ENCODE data around the gene GABBR2. TPM values are rescaled to one million over a fixed set of nuclear protein-coding genes. Genes with fewer than 3 reads are reported as not detected.

Gene GABBR2
- total and polyA plus RNA-seq, 7 experiments from 2014 or later: not detected

DNA sequence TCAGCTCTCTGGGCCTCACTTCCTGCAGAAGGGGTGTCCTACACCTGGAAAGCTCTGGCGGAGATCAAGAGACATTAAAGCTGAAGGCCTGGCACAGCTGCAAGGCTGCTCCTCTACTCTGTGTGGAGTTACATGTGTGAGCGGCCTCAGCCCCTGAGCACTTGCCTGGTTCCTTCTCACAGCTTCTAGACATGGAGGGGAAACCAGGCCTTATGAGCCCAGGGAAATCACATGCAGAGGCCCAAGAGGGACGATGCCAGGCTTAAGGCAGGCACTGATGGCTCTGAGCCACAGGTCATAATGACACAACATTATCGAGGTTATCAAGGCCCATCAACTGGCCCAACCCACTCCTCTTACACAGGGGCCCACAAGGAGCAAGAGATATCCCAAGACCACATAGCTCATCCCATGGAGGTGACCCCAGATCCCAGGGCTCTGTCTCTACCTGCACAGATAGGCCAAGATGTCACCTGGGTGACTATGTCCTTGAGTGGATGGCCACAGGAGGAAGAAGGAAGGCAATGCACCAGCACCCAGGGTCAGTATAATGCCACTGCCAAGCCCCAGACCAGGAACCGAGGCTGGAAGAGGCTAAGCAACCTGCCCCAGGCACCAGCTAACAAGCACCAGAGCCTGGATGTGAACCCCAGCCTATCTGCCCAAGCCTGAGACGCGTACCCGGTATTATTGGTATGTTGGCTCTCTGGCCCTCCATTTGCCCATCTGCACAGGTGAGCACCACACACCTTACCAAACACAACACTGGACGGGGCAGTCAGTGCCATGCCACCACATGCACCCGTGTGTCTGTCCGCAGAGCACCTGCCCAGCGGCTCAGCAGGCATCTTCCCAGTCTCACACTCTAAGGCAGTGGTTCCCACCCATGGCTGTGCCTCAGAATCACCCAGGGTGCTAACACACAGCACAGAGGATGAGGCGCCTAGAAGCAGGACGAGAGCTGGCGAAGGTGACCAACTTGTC lies 143.3 kb downstream of the GABBR2 start:
- Mint-ChIP-seq H3K4me3 (no peak overlapping the region), H3K27ac (no peak overlapping the region), H3K36me3 (no peaks in the 10 kb centered on the region), H3K4me1 (no peaks in the 10 kb centered on the region), H3K27me3 (peaks cover 0 to 9% (median 0%) of the 10 kb centered on the region in 5 donors), H3K9me3 (no peaks in the 10 kb centered on the region)
- H3K4me3 ChIP-seq (ENCODE audit: low read length): no peak overlapping the region
- no peak for DNase-seq
- no peaks in the 10 kb centered on the region for H3K36me3 ChIP-seq (ENCODE audit: control insufficient read depth in 2 of 3, insufficient read depth in 3 of 3, low read length in 3 of 3)
- POLR2A ChIA-PET: no interaction called here
- no peaks in the 10 kb centered on the region for H3K4me1 ChIP-seq (ENCODE audit: control insufficient read depth in 2 of 2, insufficient read depth in 2 of 2, low read length in 2 of 2)
- H3K9me3 ChIP-seq (ENCODE audit: control insufficient read depth in 2 of 3, low read length in 3 of 3): no peaks in the 10 kb centered on the region
- no peak for ATAC-seq
- intact Hi-C loops (cut with micrococcal nuclease): no loop called here
- no peak overlapping the region for H3K27ac ChIP-seq (ENCODE audit: low read depth, low read length)
- no peaks in the 10 kb centered on the region for H3K27me3 ChIP-seq (ENCODE audit: control insufficient read depth in 2 of 2, insufficient read depth in 2 of 2, low read length in 2 of 2)
- CTCF ChIA-PET: no interaction called here

GRCh38 chr9:98564714-98565113 lies 144.0 kb downstream of the GABBR2 start:
- DNase-seq (no peak), ATAC-seq (peak; percentile 12)
- H3K4me1 ChIP-seq (ENCODE audit: control insufficient read depth in 2 of 2, insufficient read depth in 2 of 2, low read length in 2 of 2): no peaks in the 10 kb centered on the region
- Mint-ChIP-seq H3K27me3 (peaks cover 0 to 9% (median 0%) of the 10 kb centered on the region in 5 donors), H3K36me3 (no peaks in the 10 kb centered on the region), H3K27ac (no peak overlapping the region), H3K4me3 (no peak overlapping the region), H3K4me1 (no peaks in the 10 kb centered on the region), H3K9me3 (no peaks in the 10 kb centered on the region)
- ChIA-PET POLR2A (no interaction called here), CTCF (no interaction called here)
- H3K27me3 ChIP-seq (ENCODE audit: control insufficient read depth in 2 of 2, insufficient read depth in 2 of 2, low read length in 2 of 2): no peaks in the 10 kb centered on the region
- H3K27ac ChIP-seq (ENCODE audit: low read depth, low read length): no peak overlapping the region
- intact Hi-C loops (cut with micrococcal nuclease): no loop called here
- no peaks in the 10 kb centered on the region for H3K9me3 ChIP-seq (ENCODE audit: control insufficient read depth in 2 of 3, low read length in 3 of 3)
- no peak overlapping the region for H3K4me3 ChIP-seq (ENCODE audit: low read length)
- no peaks in the 10 kb centered on the region for H3K36me3 ChIP-seq (ENCODE audit: control insufficient read depth in 2 of 3, insufficient read depth in 3 of 3, low read length in 3 of 3)

DNA sequence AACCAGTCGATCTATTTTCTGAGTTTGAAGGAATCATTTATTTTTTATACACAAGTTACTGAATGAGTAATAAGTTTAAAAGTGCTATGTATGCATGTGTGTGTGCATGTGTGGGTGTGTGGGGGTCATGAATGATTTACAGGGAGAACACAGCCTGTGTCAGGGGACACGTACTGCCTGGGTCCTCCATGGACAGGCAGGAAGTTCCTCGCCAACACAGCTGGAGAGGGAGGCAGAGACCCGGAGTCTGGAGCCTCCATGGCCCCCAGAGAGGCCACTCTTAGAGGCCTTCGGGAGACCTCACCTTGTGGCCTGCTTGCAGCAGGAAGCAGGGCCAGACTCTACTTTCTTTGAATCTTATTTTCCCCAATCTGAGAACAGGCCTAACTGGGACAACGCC lies 144.7 kb downstream of the GABBR2 start:
- no peak for DNase-seq
- ChIA-PET POLR2A (no interaction called here), CTCF (no interaction called here)
- no peak overlapping the region for H3K27ac ChIP-seq (ENCODE audit: low read depth, low read length)
- no peak overlapping the region for H3K4me3 ChIP-seq (ENCODE audit: low read length)
- H3K4me1 ChIP-seq (ENCODE audit: control insufficient read depth in 2 of 2, insufficient read depth in 2 of 2, low read length in 2 of 2): no peaks in the 10 kb centered on the region
- intact Hi-C loops (cut with micrococcal nuclease): no loop called here
- H3K27me3 ChIP-seq (ENCODE audit: control insufficient read depth in 2 of 2, insufficient read depth in 2 of 2, low read length in 2 of 2): no peaks in the 10 kb centered on the region
- no peak overlapping the region for H3K4me3 Mint-ChIP-seq
- H3K27ac Mint-ChIP-seq: no peak overlapping the region
- H3K27me3 Mint-ChIP-seq: peaks cover 0 to 9% (median 0%) of the 10 kb centered on the region in 5 donors
- no peaks in the 10 kb centered on the region for H3K9me3 ChIP-seq (ENCODE audit: control insufficient read depth in 2 of 3, low read length in 3 of 3)
- H3K9me3 Mint-ChIP-seq: no peaks in the 10 kb centered on the region
- H3K36me3 Mint-ChIP-seq: no peaks in the 10 kb centered on the region
- no peaks in the 10 kb centered on the region for H3K4me1 Mint-ChIP-seq
- ATAC-seq: no peak
- H3K36me3 ChIP-seq (ENCODE audit: control insufficient read depth in 2 of 3, insufficient read depth in 3 of 3, low read length in 3 of 3): no peaks in the 10 kb centered on the region

- ATAC-seq: no peak
- peaks cover 0 to 12% (median 0%) of the 10 kb centered on the region in 5 donors for H3K27me3 Mint-ChIP-seq
- H3K4me1 Mint-ChIP-seq: no peaks in the 10 kb centered on the region
- ChIA-PET POLR2A (no interaction called here), CTCF (interaction anchor here (0.6 kb wide), 1 partner anchor 212 kb away, joined by 4 read pairs; no protein-coding TSS in a partner anchor)
- Histone ChIP-seq H3K36me3 (ENCODE audit: control insufficient read depth in 2 of 3, insufficient read depth in 3 of 3, low read length in 3 of 3) (no peaks in the 10 kb centered on the region), H3K4me1 (ENCODE audit: control insufficient read depth in 2 of 2, insufficient read depth in 2 of 2, low read length in 2 of 2) (no peaks in the 10 kb centered on the region), H3K9me3 (ENCODE audit: control insufficient read depth in 2 of 3, low read length in 3 of 3) (no peaks in the 10 kb centered on the region), H3K4me3 (ENCODE audit: low read length) (no peak overlapping the region), H3K27me3 (ENCODE audit: control insufficient read depth in 2 of 2, insufficient read depth in 2 of 2, low read length in 2 of 2) (no peaks in the 10 kb centered on the region), H3K27ac (ENCODE audit: low read depth, low read length) (no peak overlapping the region)
- H3K36me3 Mint-ChIP-seq: no peaks in the 10 kb centered on the region
- no peaks in the 10 kb centered on the region for H3K9me3 Mint-ChIP-seq
- H3K27ac Mint-ChIP-seq: no peak overlapping the region
- peak overlapping the region in 1 of 10 donors; percentile 48 for H3K4me3 Mint-ChIP-seq
- no peak for DNase-seq
- intact Hi-C loops (cut with micrococcal nuclease): no loop called here
These were observed 145.4 kb downstream of the GABBR2 start for GRCh38 chr9:98563212-98563907.

DNA sequence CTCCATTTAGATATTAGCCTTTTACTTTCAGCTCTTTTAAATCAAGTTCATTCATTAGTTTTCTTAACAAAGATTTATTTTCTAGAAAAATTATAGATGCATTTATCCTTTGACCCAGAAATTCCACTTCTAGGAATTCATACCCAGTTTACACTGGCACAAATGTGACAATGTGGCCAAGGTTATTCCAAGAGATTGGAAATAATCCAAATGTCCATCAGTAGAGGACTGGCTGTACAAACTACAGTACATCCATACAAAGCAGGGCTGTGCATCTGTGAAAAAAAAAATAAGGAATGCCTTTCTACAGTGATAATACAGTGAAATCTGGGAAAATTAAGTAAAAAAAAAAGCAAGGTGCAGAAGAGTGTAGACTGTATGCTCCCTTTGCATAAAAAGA lies 149.2 kb downstream of the GABBR2 start:
- peaks cover 0 to 19% (median 4%) of the 10 kb centered on the region in 5 donors for H3K27me3 Mint-ChIP-seq
- no peak overlapping the region for H3K4me3 Mint-ChIP-seq
- Histone ChIP-seq H3K36me3 (ENCODE audit: control insufficient read depth in 2 of 3, insufficient read depth in 3 of 3, low read length in 3 of 3) (no peaks in the 10 kb centered on the region), H3K4me1 (ENCODE audit: control insufficient read depth in 2 of 2, insufficient read depth in 2 of 2, low read length in 2 of 2) (no peaks in the 10 kb centered on the region), H3K27ac (ENCODE audit: low read depth, low read length) (no peak overlapping the region), H3K27me3 (ENCODE audit: control insufficient read depth in 2 of 2, insufficient read depth in 2 of 2, low read length in 2 of 2) (no peaks in the 10 kb centered on the region), H3K4me3 (ENCODE audit: low read length) (no peak overlapping the region), H3K9me3 (ENCODE audit: control insufficient read depth in 2 of 3, low read length in 3 of 3) (no peaks in the 10 kb centered on the region)
- no peaks in the 10 kb centered on the region for H3K4me1 Mint-ChIP-seq
- no peaks in the 10 kb centered on the region for H3K36me3 Mint-ChIP-seq
- POLR2A ChIA-PET: no interaction called here
- DNase-seq (no peak), ATAC-seq (no peak)
- H3K27ac Mint-ChIP-seq: no peak overlapping the region
- intact Hi-C loops (cut with micrococcal nuclease): no loop called here
- CTCF ChIA-PET: no interaction called here
- H3K9me3 Mint-ChIP-seq: no peaks in the 10 kb centered on the region

DNA sequence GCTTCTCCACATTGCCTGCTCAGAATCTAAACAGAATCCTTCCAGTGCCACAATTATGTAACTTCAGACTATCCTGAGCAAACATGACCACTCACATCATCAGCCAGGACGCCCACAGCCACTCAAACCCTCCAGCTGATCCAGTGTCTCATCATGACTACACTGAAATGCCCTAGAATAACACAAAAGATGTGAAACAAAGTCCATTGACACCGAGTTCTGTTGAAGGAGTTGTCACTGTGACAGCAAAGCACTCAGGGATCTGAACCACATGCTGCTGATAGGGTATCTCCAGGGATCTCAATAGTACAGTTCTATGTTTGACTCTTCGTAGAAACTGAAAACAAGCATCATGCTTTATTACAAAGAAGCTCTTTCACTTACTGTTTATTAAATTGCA lies 150.2 kb downstream of the GABBR2 start:
- POLR2A ChIA-PET: no interaction called here
- Mint-ChIP-seq H3K27ac (no peak overlapping the region), H3K36me3 (no peaks in the 10 kb centered on the region), H3K27me3 (peaks cover 0 to 19% (median 4%) of the 10 kb centered on the region in 5 donors), H3K9me3 (no peaks in the 10 kb centered on the region), H3K4me1 (no peaks in the 10 kb centered on the region), H3K4me3 (no peak overlapping the region)
- DNase-seq: no peak
- ATAC-seq: no peak
- no peak overlapping the region for H3K4me3 ChIP-seq (ENCODE audit: low read length)
- no peaks in the 10 kb centered on the region for H3K27me3 ChIP-seq (ENCODE audit: control insufficient read depth in 2 of 2, insufficient read depth in 2 of 2, low read length in 2 of 2)
- H3K27ac ChIP-seq (ENCODE audit: low read depth, low read length): no peak overlapping the region
- intact Hi-C loops (cut with micrococcal nuclease): no loop called here
- CTCF ChIA-PET: no interaction called here
- no peaks in the 10 kb centered on the region for H3K36me3 ChIP-seq (ENCODE audit: control insufficient read depth in 2 of 3, insufficient read depth in 3 of 3, low read length in 3 of 3)
- no peaks in the 10 kb centered on the region for H3K9me3 ChIP-seq (ENCODE audit: control insufficient read depth in 2 of 3, low read length in 3 of 3)
- H3K4me1 ChIP-seq (ENCODE audit: control insufficient read depth in 2 of 2, insufficient read depth in 2 of 2, low read length in 2 of 2): no peaks in the 10 kb centered on the region

Data from naive thymus-derived CD4-positive, alpha-beta T cell (primary cell).